Kasumi-1 (cell line): ENCODE results near the gene MTMR1.

ENCODE experiments used
- DNase-seq, 2 experiments: peaks; one replicate each; lab custom pipeline; 2025; lab: John Stamatoyannopoulos, UW

MTMR1 gene

GRCh38 chrX:150696866-150697265 is 3.7 kb downstream of the MTMR1 start:
- DNase-seq = peak in 1 of 2 experiments; percentile 3

- no peak for DNase-seq
Measured at GRCh38 chrX:150697641-150698040, 4.4 kb downstream of the MTMR1 start.

DNA sequence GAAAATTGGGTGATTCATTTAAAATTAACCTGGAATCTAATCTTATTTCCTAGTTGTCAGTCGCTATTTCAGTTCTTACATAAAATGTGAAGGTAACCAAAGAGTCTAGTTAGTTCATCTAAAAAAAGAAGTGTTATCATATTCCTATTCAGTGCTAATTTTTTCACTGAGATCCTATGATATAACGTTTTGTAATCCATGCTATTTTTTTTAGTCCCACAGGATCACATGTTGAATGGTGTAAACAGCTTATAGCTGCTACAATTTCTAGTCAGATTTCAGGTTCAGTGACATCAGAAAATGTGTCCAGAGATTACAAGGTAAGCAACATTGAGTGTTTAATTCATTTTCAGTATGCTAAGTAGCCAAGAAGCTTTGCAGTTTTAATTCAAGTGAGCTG is 5.8 kb downstream of the MTMR1 start:
- no peak for DNase-seq

DNA sequence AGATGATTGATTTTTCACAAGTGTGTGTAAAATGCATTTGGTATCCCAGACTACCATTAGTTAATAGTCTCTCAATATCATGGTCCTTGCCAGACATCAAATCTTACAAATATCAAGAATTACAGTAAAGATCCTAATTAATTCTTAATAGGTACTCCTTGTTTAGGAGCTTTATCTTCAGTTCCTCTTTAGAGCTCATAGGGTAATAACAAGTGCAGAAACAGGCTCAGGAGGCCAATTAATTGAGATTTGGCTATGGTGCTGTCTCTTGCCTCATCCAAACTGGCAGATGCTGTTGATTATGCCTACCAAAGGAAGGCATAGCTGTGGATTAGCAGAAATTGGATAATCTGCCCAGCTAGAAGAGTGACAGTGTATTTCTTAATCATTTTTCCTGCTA is 6.9 kb downstream of the MTMR1 start:
- DNase-seq = no peak

DNA sequence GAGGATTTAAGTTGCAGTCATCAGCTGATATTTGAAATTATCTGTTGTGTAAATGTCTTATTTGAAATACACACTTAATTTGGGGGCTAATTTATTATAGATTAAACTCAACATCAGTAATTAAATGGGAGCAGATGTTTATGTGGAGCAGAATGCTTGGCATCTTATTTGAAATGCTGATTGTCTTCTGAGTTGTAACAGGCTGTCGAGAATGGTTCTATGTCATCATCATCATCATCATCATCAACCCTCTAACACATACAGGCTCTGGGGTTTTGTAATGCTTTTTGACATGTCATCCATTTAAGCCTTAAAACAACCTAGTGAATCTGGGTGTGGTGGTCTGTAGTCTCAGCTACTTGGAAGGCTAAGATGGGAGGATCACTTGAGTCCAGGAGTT is 8.2 kb downstream of the MTMR1 start:
- no peak for DNase-seq

DNA sequence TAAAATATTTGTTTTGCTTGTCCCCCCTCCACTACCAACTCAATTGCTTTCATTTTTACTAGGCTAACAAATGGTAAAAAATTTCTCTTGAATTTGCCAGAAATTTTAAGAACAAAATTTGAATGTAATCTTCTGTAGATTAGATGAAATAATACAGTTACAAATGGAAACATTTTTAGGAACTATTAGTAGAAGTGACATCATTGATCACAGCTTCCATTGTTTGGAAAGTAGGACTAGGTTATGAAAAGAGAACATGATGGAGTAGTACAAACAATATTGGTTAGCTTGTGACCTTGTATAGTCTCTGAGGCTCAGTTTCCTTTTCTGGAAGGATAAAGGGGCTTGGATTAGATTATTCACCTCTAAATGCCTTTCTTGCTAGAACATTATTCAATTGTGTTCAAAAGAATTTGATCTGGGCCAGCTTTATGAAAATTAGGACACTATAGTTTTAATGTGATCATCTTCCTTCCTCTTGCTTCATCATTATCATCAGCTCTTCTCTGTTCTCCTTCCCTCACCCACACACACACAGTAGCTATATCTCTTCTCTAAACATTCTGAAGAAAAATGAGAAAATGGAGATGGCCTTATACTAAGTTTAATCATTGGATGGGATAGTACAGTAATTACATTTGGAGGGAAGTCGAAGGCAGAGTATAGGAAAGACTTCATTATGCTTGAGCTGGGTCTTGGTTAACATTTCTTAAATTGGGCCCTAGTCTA is 9.9 kb downstream of the MTMR1 start:
- no peak for DNase-seq

GRCh38 chrX:150703695-150703974 is 10.4 kb downstream of the MTMR1 start:
- no peak for DNase-seq

DNA sequence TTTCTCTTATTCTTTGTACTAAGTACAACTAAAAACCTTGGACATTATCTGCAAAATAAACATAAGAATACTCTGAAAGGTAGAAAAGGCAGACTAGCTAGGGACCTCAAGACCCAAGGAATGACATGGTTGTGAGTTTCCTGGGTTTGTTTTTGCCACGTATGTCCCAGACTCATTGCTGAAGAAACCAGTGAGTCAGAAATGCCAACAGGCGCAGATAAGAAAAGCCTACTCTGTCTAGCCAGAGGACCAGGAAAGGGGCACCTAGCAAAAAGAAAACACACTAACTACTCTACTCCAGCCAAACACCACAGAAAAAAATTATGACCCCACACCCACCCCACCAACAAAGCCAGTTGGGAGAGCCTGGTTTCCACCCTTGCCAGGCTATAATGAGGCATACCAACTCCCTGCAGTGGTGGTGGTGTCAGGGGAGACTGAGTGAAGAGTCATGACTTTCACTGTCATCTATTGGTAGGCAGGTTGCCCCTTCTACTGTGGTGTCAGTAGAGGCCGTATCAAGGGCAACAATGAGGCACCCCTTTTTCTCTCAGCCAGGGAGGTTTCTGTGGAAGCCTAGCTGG is 10.9 kb downstream of the MTMR1 start:
- DNase-seq = no peak

- no peak for DNase-seq
Measured at GRCh38 chrX:150712619-150713018, 19.4 kb downstream of the MTMR1 start.

DNA sequence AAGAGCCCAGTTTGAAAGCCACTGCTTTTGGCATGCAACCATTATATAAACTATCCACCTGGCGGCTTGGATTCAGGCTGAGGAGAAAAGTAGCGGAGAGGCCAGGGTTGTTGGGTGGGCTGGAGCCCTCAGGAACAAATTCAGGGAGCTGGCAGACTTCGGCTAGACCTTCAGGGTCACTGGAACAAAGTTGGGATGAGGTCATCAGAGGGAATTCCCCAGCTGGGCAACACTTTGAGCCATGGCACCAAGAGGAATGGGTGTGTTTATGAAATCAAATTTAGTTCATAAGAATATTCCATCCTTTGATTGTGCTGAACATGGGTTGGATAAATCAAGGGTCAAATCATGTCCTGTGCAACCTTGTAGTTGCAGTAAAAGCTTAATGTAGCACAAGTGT is 22.0 kb downstream of the MTMR1 start:
- DNase-seq = no peak

GRCh38 chrX:150719621-150720020 is 26.4 kb downstream of the MTMR1 start:
- DNase-seq = no peak

DNA sequence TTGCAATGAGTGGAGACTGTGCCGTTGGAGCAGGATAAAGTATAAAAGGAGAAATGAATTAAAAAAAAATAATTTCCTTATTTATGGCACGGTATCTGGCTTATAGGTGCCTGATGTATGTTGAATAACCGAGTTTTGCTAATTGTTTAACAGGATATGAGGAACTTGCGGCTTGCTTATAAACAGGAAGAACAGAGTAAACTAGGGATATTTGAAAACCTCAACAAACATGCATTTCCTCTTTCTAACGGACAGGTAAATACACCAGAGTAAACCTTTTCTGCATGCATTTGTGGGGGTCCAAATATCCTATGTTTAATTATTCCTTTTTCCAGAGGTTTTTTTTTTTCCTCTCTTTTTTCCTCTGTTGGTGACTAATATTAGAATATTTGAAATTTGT is 36.8 kb downstream of the MTMR1 start:
- no peak for DNase-seq

- DNase-seq = no peak
Measured at GRCh38 chrX:150730719-150731118, 37.5 kb downstream of the MTMR1 start.

- DNase-seq = peak in 1 of 2 experiments; percentile 19
Measured at GRCh38 chrX:150731795-150732194, 38.6 kb downstream of the MTMR1 start.

- DNase-seq = no peak
Measured at GRCh38 chrX:150736475-150736874, 43.3 kb downstream of the MTMR1 start.

DNA sequence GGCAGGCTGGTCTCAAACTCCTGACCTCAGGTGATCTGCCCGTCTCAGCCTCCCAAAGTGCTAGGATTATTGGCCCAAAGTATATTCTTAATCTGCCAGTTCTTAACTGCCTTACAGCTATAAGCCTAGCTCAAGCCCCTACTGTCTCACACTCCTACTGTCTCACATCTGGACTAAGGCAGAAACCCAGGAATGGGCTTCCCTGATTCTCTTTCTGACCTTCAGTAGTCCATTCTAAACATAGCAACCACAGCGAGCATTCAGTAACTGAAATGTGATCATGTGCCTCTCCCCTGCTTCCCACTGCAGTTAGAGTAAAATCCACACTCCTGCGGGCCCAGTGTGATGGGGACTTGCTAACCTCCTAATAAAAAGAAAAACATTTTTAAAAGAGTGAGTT is 58.9 kb downstream of the MTMR1 start:
- no peak for DNase-seq

DNA sequence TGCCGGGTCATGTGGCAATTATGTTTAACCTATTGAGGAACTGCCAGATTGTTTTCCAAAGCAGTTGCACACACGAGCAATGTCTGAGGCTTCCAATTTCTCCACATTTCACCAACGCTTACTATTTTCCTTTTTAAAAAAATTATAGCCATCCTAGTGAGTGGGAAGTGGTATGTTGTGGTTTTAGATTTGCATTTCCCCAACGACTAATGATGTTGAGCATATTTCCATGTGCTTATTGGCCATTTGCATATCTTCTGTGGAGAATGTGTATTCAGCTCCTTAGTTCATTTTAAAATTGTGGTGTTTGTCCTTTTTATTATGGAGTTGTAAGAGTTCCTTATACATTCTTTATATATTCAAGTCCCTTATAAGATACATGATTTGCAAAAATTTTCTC is 60.2 kb downstream of the MTMR1 start:
- no peak for DNase-seq

DNA sequence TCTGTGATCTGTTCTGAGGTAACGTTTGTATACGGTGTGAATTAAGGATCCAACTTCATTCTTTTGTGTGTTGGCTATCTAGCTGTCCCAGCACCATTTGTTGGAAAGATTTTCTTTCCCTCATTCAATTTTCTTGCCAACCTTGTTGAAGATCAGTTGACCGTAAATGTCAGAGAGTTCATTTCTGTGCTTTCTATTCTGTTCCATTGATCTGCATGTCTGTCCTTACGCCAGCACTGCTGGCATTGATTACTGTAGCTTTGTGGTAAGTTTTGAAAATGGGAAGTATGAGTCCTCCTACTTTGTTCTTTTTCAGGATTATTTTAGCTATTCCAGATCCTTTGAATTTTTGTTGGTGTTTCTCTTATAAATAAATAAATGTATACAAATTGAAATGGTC is 60.8 kb downstream of the MTMR1 start:
- DNase-seq = no peak

GRCh38 chrX:150757371-150757770 is 64.2 kb downstream of the MTMR1 start:
- DNase-seq = no peak

DNA sequence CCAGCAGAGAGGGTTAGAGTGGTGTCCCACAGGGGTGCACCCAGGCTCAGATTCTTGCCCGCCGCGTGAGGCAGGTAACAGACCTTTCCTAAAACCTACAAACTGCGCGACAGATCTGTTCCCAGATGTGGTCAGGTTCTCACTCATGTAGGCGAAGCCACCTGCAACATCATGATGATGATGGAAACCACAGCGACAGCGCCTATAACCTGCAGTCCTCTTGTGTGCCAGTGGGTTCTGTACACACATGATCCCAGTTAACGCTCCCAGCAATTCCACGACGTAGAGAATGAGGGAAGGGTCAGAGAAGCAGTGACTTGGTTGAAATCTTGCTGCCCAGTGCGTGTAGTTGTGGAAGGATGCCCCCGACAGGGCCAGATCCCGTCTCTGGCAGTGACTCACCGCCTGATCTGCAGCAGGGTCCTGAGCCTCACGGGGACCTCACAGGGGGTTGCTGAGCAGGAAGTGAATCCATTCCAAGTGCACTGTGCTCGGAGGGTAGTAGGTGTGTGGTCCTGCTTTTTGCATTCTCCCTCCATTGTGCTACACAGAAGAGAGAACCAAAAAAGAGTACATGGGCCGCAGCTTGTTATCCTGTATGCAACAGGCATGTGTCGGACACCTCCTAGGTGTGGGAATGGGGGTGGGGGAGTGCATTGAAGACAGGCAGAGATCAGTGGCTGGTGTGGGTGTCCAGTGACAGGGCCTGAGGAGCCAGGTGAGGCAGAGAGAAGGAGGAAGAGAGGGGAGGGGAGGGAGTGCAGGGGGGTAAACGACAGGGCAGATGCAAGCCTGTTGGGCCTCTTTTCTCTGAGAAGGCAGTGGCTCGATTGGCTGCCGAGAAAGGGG is 66.6 kb downstream of the MTMR1 start:
- no peak for DNase-seq

DNA sequence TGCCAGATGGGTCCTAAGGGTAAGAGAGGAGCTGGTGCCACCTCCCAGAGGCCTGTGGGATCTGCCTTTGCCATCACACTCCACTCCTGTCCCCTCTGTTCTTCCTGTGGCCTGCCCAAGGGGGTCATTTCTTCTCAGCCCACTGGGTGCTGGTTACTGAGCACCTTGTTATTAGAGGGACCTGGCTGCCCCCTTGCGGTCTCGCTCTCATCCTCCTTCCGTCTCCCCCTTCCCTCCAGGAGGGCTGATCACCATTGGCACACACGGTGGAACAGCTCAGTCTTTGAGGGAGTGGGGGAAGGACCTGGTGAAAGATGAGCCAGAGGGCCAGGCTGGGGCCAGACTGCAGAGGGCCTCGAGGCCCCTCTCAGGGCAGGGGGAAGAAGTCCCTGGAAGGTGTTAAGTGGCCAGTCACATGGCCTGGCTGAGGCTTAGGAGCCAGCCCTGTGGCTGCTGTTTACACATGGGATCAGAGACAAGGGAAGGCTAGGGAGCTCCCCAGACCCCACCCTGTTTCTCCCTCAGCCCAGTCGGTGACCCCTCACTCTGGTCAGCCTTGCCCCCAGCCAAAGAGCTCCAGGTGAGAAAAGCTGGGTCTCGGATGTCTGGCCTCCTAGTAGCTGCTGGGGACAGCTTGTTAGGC is 68.1 kb downstream of the MTMR1 start:
- no peak for DNase-seq

DNA sequence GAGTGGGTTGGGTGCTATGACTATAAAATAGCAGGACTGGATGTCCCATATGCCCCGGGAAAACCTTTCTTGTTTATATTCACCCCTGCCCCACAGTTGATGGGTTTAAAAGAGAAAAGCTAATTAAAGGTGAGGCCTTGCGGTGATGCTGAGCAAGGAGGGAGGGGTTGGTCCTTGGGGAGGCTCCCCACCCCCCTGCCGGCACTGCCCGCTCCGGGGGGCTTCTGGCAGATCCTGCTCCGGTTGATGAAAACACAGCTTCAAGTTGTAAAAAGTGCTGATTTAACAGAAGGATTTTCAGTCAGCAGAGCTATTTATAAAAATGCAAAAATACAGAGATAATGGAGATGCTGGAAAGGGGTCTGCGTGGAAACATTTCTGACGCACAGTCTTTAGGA is 68.6 kb downstream of the MTMR1 start:
- no peak for DNase-seq
